IPS-18c (cell line): Measurements from ENCODE around the gene CPO.

Experiments
- H3K4me3 ChIP-seq: 2 replicates; pipeline ENCODE4 v1.7.0; 2013; ENCODE audit warnings: low read depth, mild to moderate bottlenecking, low read length, moderate library complexity; ENCODE audit not compliant: insufficient read depth
- H3K9me3 ChIP-seq: one replicate; pipeline ENCODE4 v1.6.1; 2013; ENCODE audit warnings: mild to moderate bottlenecking, low read length, moderate library complexity; ENCODE audit not compliant: control insufficient read depth, insufficient read depth

CPO gene

DNA sequence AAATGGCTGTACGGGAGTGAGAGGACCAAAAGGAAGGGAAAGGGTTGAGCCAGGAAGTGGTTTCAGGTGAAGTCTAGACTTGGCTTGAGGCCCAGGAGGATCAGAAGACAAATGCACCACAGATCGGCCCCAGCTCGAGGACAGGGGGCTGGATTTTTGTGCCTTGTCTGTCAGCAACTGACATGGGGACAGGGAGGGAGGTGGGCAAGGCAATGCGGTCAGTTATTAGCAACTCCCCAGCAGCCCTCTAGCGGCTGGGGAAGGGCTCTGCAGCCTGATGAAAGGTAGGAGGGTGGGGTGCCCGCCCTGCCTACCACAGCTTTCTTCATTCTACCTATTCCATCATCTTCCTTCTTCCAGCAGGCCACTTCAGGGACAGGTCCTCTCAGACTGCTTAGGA lies 50.0 kb downstream of the CPO start:
- H3K9me3 ChIP-seq = no peaks in the 10 kb centered on the region
- no peak overlapping the region for H3K4me3 ChIP-seq

DNA sequence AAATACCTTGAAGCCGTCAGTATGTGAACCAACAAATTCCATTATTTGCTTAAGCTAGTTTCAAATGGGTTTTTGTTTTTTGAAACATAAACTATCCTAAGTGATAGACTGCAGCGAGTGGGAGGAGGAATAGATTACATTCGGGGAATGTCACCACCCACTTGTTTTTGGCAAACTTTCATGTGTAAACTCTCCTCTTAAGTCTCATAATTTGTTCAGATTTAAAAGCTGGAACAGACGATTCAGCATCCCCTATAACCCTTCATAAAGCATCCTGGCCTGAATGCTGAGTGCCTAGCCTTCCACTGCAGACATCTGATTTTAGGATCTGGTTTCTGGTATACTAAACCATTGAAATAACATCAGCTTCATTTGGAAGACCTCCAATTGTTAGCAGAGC lies 51.0 kb downstream of the CPO start:
- no peaks in the 10 kb centered on the region for H3K9me3 ChIP-seq
- no peak overlapping the region for H3K4me3 ChIP-seq

DNA sequence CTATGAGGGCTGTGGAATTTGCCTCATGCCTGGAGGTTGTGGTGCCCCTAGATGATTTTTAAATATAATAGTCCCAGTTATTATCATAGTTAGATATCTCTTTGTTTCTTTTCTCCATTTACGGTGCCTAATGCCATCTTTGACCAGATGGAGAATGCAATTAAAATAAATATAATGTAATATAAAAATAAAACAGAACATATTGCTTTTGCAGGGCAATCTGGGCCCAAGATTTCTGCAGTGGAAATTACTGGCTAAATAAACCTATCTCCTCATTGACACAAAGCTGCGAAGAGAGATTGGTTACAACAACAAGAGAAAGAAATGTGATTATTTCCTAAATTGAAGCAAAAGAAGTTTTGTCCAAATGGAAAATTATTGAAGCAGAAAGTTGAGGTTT lies 51.8 kb downstream of the CPO start:
- no peak overlapping the region for H3K4me3 ChIP-seq
- no peaks in the 10 kb centered on the region for H3K9me3 ChIP-seq

DNA sequence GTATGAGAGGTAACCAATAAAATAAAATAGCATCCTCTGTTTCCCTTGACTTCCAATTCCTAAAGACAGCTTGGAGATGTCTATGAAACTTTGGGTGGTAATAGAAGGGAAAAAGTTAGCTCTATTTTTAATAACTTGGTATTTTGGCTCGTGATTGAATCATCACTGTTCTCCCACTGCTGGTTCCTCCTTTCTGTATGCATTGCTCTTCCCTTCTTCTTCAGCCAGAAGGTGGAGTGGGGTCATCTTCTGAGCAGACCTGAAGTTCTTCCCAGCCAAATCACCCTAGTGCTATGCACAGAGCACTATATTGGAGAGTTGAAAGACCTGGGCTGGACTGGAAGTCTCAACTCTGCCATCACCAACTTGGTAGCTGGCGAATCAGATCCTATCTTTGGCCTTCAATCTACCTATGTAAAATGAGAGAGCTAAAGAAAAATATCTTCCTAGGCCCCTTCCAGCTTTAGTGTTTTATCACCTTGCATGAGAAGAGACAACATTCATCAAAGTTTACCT lies 54.1 kb downstream of the CPO start:
- Histone ChIP-seq H3K9me3 (no peaks in the 10 kb centered on the region), H3K4me3 (no peak overlapping the region)

DNA sequence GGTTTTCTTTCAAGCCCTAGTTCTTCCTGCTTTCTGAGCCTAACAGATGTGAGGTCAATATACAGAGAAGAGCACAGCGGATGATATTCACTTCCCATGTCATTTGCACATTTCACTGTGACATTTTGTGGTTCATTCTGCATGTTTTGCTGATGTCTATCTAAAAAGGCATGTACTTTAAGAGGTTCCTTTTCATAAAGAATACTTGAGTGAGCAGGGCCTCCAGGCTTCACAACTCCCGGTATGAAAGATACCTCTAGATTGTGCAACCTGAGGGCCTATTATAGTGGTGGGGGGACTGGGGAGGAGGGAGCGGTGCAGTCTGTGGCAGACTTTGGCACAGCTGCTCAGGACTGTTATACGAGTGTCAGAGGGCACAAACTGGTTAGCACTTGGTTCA lies 54.6 kb downstream of the CPO start:
- no peaks in the 10 kb centered on the region for H3K9me3 ChIP-seq
- H3K4me3 ChIP-seq = no peak overlapping the region

DNA sequence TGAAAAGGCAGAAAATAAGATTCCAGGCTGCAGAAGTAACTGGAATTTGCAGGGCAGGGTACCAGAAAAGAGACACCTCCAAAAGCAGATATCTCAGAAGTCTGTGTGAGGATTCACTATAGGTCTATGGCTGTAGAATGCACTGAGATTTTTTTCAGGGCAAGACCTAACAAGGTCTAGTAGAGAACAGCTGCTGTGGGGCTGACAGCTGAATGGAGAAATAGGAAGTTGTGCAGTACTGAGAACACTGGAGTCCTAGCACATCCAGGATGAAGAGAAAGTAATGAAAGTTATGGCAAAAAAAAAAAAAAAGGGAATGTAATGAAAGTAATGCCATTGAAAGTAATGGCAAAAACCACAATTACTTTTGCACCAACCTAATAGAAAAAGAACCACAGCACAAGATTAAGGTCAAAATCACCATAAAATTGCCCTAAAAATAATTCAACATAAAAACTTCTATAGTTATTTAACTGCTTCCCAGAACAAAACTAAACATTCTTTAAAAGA lies 57.3 kb downstream of the CPO start:
- Histone ChIP-seq H3K9me3 (no peaks in the 10 kb centered on the region), H3K4me3 (no peak overlapping the region)

DNA sequence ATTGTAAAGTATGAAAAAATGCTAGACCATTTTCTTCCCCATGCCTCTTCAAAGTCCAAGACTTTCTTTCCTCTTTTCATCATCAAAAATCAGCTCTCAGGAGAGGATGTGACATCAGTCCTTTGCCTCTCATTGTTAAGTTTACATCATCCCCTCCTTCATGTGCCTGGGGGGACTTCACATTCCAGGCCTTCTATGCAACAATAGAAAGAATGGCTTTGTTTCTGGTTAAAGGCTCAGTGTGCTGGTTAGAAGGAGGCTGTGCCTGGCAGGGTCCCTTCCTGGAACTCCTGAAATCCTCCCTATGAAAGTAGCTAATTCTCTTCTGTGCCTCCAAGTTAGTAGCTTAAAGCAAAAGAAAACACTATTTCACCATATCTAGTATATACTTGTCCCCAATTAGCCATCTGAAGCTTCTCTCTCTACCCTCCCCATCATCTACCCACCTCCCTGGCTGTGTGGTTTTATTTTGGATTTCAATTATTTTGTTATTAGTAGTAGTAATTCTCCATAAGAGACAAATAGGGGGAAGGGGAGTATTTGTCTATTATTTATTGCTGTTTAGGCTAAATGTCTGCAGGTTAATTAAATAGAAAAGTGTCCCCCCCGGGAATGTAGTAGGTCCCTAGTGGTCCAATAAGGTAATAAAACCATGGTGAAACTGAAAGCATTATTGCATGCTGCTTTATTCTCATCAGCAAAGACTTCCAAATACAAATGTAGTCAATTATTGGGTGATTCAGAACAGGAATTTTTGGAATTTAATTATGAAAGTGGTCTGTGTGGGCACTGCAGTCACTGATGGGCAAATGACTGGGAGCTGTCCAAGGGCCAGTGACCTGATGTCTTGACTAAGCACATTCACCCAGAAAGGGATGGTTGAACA lies 69.0 kb downstream of the CPO start:
- Histone ChIP-seq H3K9me3 (no peaks in the 10 kb centered on the region), H3K4me3 (no peak overlapping the region)

DNA sequence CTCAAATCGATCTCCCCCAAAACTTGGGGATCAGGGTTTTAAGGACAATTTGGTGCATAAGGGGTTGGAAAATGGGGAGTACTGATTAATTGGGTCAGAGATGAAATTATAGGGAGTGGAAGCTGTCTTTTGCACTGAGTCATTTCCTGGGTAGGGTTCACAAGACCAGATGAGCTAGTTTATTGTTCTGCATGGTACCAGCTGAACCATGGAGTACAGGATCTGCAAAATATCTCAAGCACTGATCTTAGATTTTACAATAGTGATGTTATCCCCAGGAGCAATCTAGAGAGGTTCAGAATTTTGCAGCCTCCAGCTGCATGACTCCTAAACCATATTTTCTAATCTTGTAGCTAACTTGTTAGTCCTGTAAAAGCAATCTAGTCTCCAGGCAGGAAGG lies 73.1 kb downstream of the CPO start:
- no peaks in the 10 kb centered on the region for H3K9me3 ChIP-seq
- H3K4me3 ChIP-seq = no peak overlapping the region

DNA sequence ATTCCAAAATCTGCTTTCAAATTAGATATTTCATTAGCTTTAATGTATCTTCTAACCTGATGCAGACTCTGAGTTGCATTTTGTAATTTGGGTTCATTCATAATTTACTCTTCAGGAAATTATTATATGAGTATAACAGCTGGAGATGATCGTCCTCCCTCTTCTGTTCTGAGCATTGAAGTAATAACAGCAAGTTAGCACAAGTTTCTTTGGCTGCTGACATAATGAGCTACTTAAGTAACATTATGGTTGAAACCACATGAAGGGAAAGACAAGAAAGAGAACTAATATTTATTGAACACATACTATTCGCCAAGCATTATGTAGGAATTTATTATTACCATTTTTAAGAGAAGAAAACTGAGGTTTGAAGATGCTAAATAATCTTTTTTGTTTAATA lies 75.1 kb downstream of the CPO start:
- H3K4me3 ChIP-seq = no peak overlapping the region
- no peaks in the 10 kb centered on the region for H3K9me3 ChIP-seq

DNA sequence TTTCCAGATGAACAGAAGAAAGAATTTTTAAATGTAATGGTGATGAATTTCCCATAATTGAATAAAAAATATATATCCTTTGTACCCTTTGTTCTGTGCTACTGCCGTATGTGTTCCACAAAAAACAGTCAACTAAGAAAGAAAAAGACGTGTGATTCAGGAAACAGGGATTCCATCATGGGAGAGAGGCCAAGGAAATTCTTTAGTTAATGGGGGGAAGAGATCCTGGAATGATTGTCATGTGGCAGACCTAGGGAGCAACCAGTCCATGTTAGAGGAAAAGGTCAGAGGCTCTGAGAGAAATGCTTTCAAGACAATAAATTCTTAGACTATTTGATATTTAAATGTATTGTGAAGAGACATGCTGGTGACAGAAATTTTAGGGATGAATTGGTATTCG lies 76.6 kb downstream of the CPO start:
- H3K9me3 ChIP-seq = no peaks in the 10 kb centered on the region
- no peak overlapping the region for H3K4me3 ChIP-seq
